ENCODE measurements around the gene KCNJ11.
"Not testable (repeated sequence)": the region's sequence is repeated elsewhere in the genome, so short reads cannot be mapped to it uniquely, and the experiment has no call there.

KCNJ11 gene

DNA sequence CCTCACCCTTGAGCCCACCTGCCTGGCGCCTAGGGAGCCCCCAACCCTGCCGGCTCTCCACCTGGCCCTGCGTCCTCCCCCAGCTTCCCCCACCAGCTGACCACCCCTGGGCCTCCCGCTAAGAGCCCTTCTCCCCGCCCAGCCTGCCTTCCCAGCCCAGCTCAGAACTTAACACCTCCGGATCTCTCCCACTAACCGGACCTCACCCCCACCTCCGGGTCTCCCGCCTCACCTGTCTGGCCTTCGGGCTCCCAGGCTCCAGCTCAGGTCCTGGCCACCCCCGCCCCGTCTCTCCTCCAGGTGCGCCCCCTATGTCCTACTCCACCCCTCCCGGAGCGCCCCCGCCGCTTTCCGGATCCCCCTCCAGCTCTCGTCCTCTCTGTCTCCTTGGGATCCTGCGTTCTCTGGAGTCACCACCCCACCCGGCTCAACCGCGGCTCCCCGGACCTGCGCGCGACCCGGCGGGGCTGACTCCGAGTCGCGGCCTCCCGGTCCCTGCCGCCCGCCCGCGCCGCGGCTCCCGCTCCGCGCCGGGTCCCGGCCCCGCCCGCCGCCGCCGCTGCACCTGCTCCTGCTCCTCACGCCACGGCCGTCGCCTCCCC is at the start of gene KCNJ11:
KCNJ11 (minus strand) TSS at position 51 of the 602 bp plus-strand sequence. CDS start 568 bp downstream, outside the sequence.
- DNase-seq, result no peak

DNA sequence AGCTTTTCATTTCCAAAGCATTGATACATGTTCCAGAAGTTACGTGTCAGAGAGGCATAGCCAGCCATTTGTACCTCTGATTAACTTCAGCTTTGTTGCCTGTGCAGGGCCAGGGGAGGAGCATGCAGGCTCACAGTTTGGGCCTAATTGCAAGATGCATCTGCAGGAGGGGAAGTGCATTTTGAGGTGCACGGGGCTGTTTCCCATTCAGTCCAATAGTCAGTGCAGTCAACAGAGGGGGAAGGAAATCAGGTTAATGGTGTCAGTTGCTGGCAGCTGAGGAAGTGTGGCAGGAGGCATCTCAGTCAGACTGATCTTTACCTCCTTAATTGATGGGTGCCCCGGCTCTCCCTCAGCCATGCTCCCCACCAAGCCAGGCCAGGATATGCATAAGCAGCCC is 48.9 kb upstream of the KCNJ11 start:
- no peak for DNase-seq

DNA sequence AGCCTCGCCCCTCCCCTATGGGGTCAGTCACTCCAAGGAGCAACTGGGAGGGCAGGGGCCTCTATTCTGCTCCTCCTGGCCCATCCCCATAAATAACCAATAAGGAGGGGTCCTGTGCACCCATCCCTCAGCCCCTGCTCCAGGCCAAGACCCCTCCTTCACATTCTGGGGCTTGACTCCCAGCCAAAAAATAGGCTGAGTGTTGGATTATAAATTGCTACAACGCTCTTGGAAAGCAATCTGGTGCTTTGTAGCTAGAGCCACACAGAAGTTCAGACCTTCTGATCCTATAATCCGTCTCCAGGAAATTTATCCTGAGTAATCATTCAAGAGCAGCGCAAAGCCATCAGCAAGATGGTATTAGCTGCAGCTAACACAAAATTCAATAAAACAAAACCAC is 45.6 kb upstream of the KCNJ11 start:
- DNase-seq, result no peak

DNA sequence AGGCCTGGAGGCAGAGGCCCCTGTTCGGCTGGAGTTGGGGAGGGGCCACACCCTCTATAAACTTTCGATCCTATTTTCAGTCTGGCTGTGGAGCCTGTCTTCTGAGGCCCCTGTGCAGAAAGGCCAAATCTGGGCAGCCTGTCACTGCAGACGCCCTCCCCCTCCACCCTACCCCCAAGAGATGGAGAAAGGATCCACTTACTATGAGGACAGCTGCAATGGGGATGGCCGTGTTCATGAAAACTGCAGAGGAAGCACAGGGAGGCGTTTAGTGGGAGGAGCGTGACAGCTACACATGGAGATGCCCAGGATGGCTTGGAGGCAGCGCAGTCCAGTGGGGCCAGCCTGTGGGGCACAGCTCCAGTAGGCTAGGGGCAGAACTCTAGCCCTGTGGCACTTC is 43.5 kb upstream of the KCNJ11 start:
- DNase-seq, result no peak

DNA sequence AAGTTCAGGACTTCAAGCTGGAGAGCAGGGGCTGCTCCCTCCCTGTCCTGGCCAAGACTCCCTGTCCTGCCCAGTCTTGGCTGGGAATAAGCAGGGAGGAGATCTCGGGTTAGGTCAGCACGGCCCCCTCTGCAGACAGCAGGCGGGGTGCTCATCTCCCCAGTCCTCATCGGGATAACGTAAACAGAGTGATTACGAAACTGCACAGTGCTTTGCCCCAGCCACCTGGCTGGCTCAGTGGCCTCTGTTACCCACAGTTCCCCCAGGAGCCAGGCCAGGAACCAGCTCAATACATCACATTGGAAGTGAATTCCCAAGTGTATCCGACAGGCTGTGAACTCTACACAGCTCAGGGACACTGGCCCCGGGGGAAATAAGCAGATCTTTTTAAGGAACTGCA is 42.7 kb upstream of the KCNJ11 start:
- no peak for DNase-seq

DNA sequence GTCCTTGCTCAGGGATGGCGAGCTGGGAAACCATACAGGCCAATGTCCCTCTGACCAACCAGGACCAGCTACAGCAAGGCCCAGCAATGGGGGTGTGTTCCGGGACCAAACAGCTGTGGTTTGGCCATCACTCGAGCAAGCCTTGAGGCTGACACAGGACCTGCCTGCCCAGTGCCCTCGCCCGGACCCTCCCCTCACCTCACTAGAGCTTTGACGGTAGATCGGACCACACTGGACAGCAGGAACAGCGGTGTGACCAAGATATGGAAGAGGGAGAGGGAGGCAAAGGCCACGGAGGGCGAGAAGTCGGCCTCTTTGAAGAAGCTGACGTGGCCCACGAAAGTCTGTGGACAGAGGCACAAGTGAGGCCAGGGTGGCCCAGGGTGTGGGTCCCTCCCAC is 42.2 kb upstream of the KCNJ11 start:
- DNase-seq, result no peak

DNA sequence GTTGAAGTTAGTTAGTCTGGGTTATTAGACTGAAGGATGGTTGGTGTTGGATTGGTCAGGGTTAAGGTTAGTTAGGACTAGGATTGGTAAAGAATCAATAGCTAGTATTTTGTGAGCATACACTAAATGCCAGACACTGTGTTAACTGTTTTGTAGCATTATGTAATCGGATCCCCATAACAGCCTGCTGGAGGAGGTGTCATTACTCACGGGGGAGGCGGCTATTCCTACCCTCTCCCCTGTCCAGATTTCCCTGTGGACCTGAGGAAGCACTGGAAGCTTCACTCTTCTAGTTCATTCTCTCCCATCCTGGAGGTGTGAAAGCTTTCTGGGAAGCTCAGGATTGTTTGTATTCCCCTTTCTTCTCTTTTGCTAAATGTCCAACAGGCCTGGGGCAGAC is 40.5 kb upstream of the KCNJ11 start:
- DNase-seq, result no peak

DNA sequence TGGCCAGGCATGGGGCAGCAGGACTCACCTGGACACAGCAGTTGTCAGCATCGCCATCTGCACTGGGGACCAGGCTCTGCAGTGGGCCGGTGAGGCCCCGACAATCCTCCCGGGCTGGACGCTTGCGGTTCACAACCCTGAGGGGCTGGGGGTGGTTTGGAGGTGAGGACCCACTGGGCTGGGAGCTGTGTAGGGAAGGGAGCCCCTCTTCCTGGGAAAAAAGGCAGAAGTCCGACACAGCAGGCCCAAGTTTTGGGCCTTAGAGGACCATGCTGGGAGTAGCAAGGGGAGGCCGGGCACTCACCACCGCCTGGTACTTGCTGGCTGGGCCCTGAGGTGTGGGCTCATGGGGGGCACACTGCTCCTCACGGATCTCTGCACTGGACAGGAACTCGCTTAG is 39.8 kb upstream of the KCNJ11 start:
- no peak for DNase-seq

DNA sequence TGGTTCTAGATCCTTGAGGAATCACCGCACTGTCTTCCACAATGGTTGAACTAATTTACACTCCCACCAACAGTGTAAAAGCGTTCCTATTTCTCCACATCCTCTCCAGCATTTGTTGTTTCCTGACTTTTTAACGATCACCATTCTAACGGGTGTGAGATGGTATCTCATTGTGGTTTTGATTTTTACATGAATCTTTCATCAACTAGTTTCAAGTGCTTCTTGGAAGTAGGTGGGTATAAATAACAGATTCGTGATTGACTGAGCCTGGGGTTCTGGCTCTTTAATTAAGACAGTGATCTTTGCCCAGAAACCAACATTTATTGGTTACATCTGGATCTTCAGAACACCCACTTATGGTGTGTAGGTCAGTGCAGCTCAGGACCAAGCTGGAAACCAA is 37.8 kb upstream of the KCNJ11 start:
- not testable (repeated sequence) for DNase-seq

DNA sequence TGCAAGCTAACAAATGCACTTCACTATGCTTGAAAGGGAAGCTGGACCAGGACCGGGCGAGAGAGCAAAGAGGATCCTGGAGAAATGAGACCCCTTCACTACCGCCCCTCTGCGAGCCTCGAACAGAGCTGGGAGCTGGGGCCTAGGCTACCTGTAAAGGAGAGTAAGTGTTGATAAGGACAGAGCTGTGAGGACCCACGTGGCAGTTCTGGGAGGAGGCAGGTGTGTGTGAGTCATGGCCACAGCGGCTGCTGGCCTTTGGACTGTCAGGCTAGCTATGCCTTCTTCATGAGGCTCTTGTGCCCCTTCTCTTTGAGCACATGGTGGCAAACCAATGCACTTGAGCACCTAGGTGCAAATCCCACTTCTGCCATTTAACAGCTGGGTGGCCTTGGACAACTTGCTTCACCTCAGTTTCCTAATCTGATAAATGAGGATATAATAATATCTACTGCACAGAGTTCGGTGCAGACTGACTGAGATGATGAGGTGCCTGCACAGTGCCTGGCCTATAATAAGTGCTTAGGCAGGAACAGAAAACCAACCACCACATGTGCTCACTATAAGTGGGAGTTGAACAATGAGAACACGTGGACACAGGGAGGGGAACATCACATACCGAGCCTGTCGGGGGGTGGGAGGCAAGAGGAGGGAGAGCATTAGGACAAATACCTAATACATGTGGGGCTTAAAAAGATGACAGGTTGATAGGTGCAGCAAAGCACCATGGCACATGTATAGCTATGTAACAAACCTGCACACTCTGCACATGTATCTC is 35.3 kb upstream of the KCNJ11 start:
- no peak for DNase-seq

DNA sequence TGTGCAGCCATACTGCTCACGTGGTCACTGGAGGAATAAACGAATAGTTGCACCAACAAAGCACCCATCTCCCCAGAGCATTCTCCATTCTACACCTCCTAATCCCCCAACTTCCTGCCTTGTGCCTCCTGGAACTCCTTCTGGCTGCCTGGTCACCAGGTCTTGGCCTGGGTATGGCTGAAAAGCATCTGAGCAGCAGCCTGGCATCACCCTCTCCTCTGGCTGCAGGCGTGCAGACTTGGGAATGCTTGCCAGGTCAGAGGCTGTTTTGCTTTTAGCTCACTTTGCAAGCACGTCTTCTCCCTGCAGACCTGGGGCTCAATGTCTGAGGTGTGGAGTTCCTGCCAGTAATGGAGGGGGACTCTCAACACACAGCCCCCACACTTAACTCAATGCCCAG is 33.3 kb upstream of the KCNJ11 start:
- no peak for DNase-seq

DNA sequence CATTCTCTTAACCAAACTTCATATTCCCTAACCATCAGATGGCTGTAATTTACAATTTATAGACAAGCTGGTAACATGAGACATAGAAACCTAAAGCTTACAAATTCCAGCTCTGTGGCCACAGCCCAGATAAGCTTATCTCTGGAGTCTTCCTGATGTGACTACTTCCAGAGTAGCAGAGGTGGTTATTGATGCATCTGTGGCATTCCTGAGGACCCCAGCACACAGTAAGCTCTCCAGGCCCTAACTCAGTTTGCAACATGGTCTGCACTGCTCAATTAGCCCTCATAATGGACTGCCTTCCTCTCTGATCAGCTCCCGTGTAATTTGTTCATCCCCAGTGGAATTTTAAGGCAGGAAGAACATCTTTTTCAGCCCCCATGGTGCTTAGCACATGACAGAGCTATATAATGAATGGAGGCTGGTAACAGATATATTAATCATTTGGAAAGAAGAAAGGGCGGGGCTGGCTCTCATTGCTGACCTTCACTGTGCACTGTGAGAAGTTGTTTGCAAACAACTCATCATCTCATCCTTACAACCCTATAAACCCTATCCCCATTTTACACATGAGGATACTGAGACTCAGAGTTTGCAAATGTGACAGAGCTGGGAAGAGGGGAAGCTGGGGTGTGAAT is 30.1 kb upstream of the KCNJ11 start:
- no peak for DNase-seq

DNA sequence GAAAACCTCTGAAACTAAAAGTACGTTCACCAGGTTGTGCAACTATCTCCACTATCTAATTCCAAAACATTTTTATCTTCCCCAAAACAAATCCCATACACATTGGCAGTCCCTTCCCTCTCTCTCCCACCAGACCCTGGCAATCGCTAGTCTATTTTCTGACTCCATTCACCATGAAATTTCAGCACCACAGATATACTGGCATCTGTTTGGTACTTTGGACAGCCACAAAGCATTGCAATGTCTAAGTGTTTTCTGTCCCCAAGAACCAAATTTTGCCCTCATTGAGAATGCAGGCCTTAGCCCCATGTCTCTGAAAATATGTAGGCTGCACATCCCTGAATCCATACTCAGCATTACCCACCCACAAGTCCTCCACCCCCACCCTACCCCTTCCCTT is 28.0 kb upstream of the KCNJ11 start:
- no peak for DNase-seq

DNA sequence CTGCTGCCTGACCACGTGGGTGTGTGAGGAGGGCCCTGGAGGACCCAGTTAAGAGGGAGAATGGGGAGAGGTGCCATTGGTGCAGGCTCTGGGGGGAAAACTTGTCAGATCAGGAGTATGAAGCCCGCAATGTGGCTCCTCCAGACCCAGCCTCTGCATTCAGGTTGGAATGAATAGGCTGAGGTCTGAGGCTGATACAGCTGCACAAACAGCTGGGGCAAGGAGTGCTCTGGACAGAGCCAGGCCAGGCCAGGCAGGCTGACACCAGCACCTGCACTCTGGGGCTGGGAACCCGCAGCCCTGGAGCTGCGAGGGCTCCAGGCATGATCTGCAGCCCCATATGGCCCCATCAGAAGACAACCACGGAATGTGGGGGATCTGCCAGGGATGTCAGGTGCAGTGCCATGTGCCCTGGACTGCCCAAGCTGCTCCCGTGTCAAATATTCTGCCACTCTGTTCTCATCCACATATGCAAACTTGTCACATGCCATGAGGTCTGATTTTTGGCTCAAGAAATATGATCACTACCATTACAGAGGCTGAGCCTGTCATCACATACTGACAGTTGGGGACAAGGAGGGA is 27.2 kb upstream of the KCNJ11 start:
- no peak for DNase-seq

DNA sequence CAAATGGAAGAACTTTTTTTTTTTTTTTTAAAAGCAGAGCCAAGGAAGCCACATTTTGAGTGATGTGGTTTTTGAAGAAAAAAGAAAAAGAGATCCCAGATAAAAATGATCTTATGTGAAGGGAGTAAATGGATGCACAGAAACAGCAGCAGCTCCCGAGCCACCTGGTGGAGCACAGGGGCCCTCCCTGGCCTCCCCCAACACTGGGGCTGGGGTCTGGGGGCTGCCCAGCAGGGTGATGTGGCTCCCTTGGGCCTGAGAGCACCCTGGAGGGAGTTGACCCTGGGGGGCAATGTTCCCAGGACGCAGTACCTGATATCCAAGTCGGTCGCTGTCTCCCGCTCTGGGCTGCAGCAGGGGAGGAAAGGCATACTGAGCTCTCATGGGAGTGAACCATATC is 26.5 kb upstream of the KCNJ11 start:
- DNase-seq, result no peak

DNA sequence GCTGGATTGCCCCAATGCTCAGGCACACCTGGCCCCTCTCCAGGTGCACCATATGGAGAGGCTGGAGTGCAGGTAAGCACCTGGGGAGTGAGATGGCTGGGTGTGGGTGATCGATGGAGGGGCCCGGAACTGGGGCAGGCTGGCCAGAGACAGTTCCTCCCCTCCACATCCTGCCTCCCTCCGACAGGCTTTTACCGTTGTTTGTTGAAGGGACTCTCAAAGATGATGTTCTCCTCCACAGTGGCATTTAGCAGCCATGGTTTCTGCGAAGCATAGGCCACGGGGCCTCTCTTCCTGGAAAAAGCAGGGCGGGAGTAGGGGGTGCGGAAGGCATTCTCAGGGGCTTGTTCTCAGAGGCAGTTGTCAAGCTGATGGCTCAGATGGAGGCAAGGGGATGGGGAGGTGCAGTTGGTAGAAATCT is 25.9 kb upstream of the KCNJ11 start:
- no peak for DNase-seq

DNA sequence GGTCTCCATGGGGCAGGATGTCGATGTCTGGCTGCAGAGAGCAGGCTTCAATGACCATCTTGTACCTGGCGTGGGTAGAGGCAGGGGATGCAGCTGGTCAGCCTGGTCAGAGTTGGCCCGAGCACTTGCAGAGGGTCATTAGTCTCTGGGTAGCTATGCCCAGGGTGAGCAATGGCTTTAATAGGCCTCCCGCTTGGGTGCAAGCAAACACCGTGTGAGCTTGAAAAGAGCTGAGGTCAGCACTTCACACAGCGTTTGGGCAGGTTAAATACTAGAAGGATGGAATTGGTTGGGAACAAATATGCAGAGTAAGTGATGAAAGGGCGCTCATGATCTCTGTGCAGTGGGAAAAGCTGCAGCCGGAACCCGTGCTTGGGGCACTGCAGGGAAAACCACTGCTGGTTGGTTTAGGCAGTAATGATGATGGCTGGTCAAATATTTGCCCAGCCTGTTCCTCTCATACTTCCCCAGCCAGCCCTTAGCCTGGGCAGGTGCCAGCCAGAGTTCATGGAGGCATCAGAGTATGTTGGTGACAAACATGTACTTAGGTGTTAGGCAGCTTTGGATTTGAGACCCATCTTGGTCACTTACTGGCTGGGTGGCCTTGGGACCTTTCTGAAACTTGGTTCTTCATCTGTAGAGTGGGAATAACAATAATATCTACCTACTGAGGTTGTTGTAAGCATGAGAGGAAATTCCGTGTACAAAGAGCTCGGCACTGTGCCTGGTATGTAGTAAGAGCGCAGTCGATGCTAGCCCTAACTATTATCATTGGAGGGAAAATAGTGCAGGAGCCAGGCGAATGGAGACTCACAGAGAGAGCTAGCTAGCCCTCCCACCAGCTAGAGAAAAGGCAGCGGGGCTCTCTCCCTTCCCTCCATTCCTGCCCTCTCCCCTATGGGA is 25.2 kb upstream of the KCNJ11 start:
- no peak for DNase-seq

DNA sequence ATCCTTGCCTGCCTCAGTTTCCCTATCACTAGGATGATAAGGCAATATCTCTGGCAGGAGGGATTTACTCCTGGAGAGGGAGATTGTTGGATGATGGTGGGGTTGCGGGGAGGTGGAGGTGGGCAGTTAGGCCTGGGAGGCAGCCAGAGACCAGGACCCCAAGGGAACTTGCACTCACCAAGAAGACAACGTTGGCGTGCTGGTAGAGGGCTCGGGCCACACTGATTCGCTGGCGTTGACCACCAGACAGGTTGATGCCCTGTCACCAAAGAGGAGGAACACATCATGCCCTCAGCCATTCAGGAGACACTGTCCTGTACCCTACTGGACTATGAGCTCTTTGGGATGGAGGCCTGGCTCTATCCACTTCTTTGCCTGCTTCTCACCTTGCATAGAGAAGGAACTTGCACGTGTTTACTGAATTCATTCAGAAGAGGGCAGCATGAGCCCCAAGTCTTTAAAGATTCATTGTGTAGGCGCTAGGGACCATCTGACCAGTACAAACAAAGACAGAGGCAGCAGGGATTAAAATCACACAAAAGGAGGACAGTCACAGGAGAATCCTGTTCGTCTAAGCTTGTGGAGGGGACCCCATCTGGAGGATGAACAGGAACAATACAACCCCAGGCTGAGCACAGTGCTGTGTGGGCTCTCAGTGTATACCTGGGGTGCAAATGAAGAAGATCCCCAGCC is 24.2 kb upstream of the KCNJ11 start:
- no peak for DNase-seq

DNA sequence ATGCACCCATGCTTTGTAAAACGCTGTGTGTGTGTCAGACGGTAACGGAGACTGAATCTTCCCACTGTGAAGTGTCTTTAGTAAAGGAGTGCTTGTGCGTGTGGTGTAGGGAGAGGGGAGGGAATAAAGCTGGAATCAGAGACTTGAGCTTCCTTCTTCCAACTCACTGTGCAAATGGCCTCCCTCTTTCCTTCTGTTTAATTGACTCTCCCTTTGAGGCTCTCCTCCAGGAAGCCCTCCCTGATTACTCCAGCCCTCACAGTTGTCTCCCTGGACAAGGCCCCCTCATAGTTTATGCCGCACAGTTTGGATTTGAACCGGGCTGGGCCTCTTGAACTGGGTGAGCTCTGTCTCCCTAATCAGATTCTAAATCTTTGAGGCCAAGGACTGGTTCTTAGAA is 23.0 kb upstream of the KCNJ11 start:
- no peak for DNase-seq

DNA sequence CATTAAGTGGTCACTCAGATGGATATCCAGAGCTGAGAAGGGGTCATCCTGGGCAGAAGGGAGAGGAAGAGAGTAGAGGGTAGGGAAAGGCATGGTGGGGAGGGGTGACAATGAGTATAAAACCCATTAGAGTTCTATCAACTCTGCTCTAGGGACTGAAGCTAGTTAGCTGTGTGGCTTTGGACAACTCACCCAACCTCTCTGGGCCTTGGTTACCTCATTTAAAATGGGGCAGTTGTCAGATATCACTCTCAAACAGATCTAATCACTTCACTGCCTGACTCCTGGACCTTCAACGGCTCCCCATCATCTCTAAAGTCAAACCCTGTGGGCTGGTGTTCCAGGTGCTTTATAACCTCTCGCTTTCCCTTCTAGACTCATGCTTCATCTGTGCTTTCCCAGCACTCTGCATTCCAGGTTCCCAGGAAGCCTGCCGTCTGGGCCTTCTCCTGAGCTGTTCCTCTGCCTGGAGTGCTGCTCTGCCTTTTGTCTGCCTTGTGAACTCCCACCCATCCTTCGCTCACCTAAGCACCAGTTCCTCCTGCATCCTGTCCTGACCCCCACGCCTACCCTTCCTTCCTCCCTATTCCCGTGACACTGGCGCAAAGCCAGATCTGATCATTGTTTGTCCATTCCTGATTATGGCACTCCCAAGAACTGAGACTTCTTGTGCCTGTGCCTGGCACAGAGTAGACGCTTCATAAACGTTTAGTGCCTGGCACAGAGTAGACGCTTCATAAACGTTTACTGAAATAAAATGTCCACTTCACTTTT is 22.3 kb upstream of the KCNJ11 start:
- DNase-seq, result no peak

DNA sequence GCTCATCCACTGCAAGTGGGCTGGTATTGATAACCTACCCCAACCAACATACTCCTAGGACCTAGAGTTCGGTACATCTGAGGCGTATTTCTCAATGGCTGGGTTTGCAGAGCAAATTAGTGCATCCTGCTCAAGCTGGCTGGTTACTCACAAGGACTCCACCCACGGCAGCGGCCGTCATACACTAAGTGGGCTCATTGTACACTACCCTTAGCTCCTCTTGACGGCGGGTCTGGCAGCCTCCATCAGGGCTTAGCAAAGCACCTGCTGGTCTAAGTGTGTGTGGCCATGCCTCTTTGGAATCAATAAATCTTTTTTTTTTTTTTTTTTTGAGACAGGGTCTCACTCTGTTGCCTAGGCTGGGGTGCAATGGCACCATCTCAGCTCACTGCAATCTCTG is 20.2 kb upstream of the KCNJ11 start:
- DNase-seq, result no peak
